Measurements from ENCODE around the gene SEC23A.
"Not testable (repeated sequence)": the region's sequence is repeated elsewhere in the genome, so short reads cannot be mapped to it uniquely, and the experiment has no call there.

SEC23A gene

GRCh38 chr14:39090548-39091111 is 12.4 kb downstream of the SEC23A start:
- DNase-seq, result no peak

GRCh38 chr14:39087493-39087892 is 15.5 kb downstream of the SEC23A start:
- no peak for DNase-seq

GRCh38 chr14:39085933-39086332 is 17.1 kb downstream of the SEC23A start:
- no peak for DNase-seq

- DNase-seq, result no peak
Observed at GRCh38 chr14:39083127-39083526, 19.9 kb downstream of the SEC23A start.

- no peak for DNase-seq
Observed at GRCh38 chr14:39080886-39081285, 22.1 kb downstream of the SEC23A start.

GRCh38 chr14:39071096-39071495 is 31.9 kb downstream of the SEC23A start:
- DNase-seq, result no peak

- DNase-seq, result no peak
Observed at GRCh38 chr14:39069923-39070322, 33.1 kb downstream of the SEC23A start.

- not testable (repeated sequence) for DNase-seq
Observed at GRCh38 chr14:39069169-39069805, 33.7 kb downstream of the SEC23A start.

- no peak for DNase-seq
Observed at GRCh38 chr14:39060818-39061437, 42.1 kb downstream of the SEC23A start.

- peak in 1 of 2 donors; percentile 4 for DNase-seq
Observed at GRCh38 chr14:39055786-39056474, 47.1 kb downstream of the SEC23A start.

GRCh38 chr14:39052869-39053454 is 50.1 kb downstream of the SEC23A start:
- DNase-seq, result not testable (repeated sequence)

- DNase-seq, result no peak
Observed at GRCh38 chr14:39050389-39050788, 52.6 kb downstream of the SEC23A start.

GRCh38 chr14:39045889-39046288 is 57.1 kb downstream of the SEC23A start:
- DNase-seq, result not testable (repeated sequence)

- DNase-seq, result no peak
Observed at GRCh38 chr14:39043352-39043943, 59.6 kb downstream of the SEC23A start.

GRCh38 chr14:39040529-39040928 is 62.5 kb downstream of the SEC23A start:
- DNase-seq, result no peak

GRCh38 chr14:39038542-39038941 is 64.5 kb downstream of the SEC23A start:
- DNase-seq, result no peak

- DNase-seq, result no peak
Observed at GRCh38 chr14:39036760-39037159, 66.3 kb downstream of the SEC23A start.

- DNase-seq, result no peak
Observed at GRCh38 chr14:39035336-39035735, 67.7 kb downstream of the SEC23A start.

- no peak for DNase-seq
Observed at GRCh38 chr14:39034481-39035296, 68.3 kb downstream of the SEC23A start.

- no peak for DNase-seq
Observed at GRCh38 chr14:39033371-39033770, 69.7 kb downstream of the SEC23A start.

GRCh38 chr14:39030209-39030608 is 72.8 kb downstream of the SEC23A start:
- DNase-seq, result no peak

- DNase-seq, result no peak
Observed at GRCh38 chr14:39029789-39030188, 73.2 kb downstream of the SEC23A start.
